ENCODE data around the gene OR1Q1. TPM values are rescaled to one million over a fixed set of nuclear protein-coding genes. Genes with fewer than 3 reads are reported as not detected.

OR1Q1 gene
- polyA plus RNA-seq, 1 donor from 2014 or later, result not detected

DNA sequence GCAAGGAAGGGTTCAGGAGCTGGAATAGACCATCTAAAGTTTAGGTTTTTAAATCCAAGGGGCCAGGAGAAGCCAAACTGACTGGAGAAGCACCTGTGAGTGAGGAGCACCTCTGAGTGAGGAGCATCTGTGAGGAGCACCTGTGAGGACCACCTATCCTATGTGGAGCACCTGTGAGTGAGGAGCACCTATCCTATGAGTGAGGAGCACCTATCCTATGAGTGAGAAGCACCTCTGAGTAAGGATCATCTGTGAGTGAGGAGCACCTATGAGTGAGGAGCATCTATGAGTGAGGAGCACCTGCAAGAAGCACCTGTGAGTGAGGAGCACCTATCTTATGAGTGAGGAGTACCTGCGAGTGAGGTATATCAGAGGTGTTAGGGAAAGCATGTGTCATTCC is 8.0 kb upstream of the OR1Q1 start:
- Histone ChIP-seq H3K9me3 (ENCODE audit: low read length) (no peaks in the 10 kb centered on the region), H3K27ac (ENCODE audit: low read length) (no peak overlapping the region)

DNA sequence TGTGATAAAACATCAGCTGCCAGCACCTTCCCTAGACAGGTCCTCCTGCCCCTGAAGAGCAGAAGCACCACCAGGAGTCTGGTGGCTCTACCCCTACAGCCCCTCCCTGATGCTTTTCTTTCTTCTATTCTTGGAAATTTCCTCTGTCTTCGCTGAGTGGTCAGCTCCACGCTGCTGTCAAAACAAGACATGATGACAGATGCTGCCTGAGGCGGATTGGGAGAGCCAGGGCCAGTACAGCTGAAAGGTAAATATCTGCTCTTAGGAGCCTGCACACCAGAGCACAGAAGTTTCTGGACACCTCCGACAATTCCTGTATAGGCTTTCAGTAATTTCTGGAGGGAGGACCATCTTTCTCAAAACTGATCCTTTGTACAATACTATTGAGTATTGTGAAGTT is 4.7 kb upstream of the OR1Q1 start:
- Histone ChIP-seq H4K20me1 (ENCODE audit: insufficient read depth) (no peaks in the 10 kb centered on the region), H3K4me2 (ENCODE audit: low read length) (no peak overlapping the region), H3K27ac (ENCODE audit: low read length) (no peak overlapping the region), H3K9ac (ENCODE audit: low read length) (no peak overlapping the region), H3K9me3 (ENCODE audit: low read length) (no peaks in the 10 kb centered on the region), H3K36me3 (ENCODE audit: insufficient read depth, low read length) (no peaks in the 10 kb centered on the region), H3K4me3 (ENCODE audit: low read length) (no peak overlapping the region), H3K27me3 (ENCODE audit: insufficient read depth, low read depth, low read length) (no peaks in the 10 kb centered on the region), H3F3A (ENCODE audit: insufficient read depth, low read length, poor library complexity, severe bottlenecking) (no peaks in the 10 kb centered on the region), H2AFZ (ENCODE audit: low read depth, low read length) (no peak overlapping the region), H3K9me2 (ENCODE audit: insufficient read depth, low read length) (no peaks in the 10 kb centered on the region), H3K79me2 (replicated peaks; ENCODE audit: insufficient read depth, low read length) (no peaks in the 10 kb centered on the region)
- TF ChIP-seq EZH2 (IDR thresholded peaks at IDR 0.05; ENCODE audit: borderline replicate concordance, insufficient read depth, low read length, poor library complexity, severe bottlenecking), result no peak
- TF ChIP-seq, protein P1, sequence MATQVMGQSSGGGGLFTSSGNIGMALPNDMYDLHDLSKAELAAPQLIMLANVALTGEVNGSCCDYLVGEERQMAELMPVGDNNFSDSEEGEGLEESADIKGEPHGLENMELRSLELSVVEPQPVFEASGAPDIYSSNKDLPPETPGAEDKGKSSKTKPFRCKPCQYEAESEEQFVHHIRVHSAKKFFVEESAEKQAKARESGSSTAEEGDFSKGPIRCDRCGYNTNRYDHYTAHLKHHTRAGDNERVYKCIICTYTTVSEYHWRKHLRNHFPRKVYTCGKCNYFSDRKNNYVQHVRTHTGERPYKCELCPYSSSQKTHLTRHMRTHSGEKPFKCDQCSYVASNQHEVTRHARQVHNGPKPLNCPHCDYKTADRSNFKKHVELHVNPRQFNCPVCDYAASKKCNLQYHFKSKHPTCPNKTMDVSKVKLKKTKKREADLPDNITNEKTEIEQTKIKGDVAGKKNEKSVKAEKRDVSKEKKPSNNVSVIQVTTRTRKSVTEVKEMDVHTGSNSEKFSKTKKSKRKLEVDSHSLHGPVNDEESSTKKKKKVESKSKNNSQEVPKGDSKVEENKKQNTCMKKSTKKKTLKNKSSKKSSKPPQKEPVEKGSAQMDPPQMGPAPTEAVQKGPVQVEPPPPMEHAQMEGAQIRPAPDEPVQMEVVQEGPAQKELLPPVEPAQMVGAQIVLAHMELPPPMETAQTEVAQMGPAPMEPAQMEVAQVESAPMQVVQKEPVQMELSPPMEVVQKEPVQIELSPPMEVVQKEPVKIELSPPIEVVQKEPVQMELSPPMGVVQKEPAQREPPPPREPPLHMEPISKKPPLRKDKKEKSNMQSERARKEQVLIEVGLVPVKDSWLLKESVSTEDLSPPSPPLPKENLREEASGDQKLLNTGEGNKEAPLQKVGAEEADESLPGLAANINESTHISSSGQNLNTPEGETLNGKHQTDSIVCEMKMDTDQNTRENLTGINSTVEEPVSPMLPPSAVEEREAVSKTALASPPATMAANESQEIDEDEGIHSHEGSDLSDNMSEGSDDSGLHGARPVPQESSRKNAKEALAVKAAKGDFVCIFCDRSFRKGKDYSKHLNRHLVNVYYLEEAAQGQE (IDR thresholded peaks at IDR 0.05; ENCODE audit: borderline replicate concordance), result no peak

More for the DNA sequence above, 8.0 kb upstream of the OR1Q1 start:
- H3K36me3 ChIP-seq (ENCODE audit: insufficient read depth, low read length), result no peaks in the 10 kb centered on the region
- no peak overlapping the region for H2AFZ ChIP-seq (ENCODE audit: low read depth, low read length)
- no peaks in the 10 kb centered on the region for H4K20me1 ChIP-seq (ENCODE audit: insufficient read depth)
- H3K9me2 ChIP-seq (ENCODE audit: insufficient read depth, low read length), result no peaks in the 10 kb centered on the region
- no peaks in the 10 kb centered on the region for H3K27me3 ChIP-seq (ENCODE audit: insufficient read depth, low read depth, low read length)
- H3K4me2 ChIP-seq (ENCODE audit: low read length), result no peak overlapping the region
- no peaks in the 10 kb centered on the region for H3F3A ChIP-seq (ENCODE audit: insufficient read depth, low read length, poor library complexity, severe bottlenecking)
- no peaks in the 10 kb centered on the region for H3K79me2 ChIP-seq (replicated peaks; ENCODE audit: insufficient read depth, low read length)
- TF ChIP-seq EP300 (conservative IDR thresholded peaks at IDR 0.05; ENCODE audit: poor library complexity, severe bottlenecking) (no peak), SMC3 (conservative IDR thresholded peaks at IDR 0.05; ENCODE audit: poor library complexity) (no peak), EZH2 (IDR thresholded peaks at IDR 0.05; ENCODE audit: borderline replicate concordance, insufficient read depth, low read length, poor library complexity, severe bottlenecking) (no peak), MXI1 (conservative IDR thresholded peaks at IDR 0.05; ENCODE audit: poor library complexity, severe bottlenecking) (no peak), RAD21 (conservative IDR thresholded peaks at IDR 0.05) (no peak), POLR2AphosphoS5 (IDR thresholded peaks at IDR 0.05) (no peak), TAF1 (IDR thresholded peaks at IDR 0.05; ENCODE audit: low read depth) (no peak)
- TF ChIP-seq, protein P1 (IDR thresholded peaks at IDR 0.05; ENCODE audit: borderline replicate concordance), result no peak
- TF ChIP-seq, protein P2, sequence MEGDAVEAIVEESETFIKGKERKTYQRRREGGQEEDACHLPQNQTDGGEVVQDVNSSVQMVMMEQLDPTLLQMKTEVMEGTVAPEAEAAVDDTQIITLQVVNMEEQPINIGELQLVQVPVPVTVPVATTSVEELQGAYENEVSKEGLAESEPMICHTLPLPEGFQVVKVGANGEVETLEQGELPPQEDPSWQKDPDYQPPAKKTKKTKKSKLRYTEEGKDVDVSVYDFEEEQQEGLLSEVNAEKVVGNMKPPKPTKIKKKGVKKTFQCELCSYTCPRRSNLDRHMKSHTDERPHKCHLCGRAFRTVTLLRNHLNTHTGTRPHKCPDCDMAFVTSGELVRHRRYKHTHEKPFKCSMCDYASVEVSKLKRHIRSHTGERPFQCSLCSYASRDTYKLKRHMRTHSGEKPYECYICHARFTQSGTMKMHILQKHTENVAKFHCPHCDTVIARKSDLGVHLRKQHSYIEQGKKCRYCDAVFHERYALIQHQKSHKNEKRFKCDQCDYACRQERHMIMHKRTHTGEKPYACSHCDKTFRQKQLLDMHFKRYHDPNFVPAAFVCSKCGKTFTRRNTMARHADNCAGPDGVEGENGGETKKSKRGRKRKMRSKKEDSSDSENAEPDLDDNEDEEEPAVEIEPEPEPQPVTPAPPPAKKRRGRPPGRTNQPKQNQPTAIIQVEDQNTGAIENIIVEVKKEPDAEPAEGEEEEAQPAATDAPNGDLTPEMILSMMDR (IDR thresholded peaks at IDR 0.05; ENCODE audit: poor library complexity, severe bottlenecking), result no peak
- H3K4me3 ChIP-seq (ENCODE audit: low read length), result no peak overlapping the region
- no peak overlapping the region for H3K9ac ChIP-seq (ENCODE audit: low read length)

Data from neural cell (in vitro differentiated cells).